NCI-H1417 (cell line): ENCODE results near the gene RASA3.
A peak's percentile ranks its signal among the peaks of the same experiment; 100 is the strongest.

Experiments
- DNase-seq, 3 experiments: peaks; one replicate each; lab custom pipeline; 2025; lab: John Stamatoyannopoulos, UW

The RASA3 gene

GRCh38 chr13:113935001-113935844 lies 197.2 kb downstream of the RASA3 start:
- DNase-seq = peak; percentile 25 to 85 (median 74)

- no peak for DNase-seq
These were observed 197.8 kb downstream of the RASA3 start for GRCh38 chr13:113934576-113934975.

- DNase-seq = no peak
These were observed 198.5 kb downstream of the RASA3 start for GRCh38 chr13:113933901-113934300.

GRCh38 chr13:113931841-113932459 lies 200.5 kb downstream of the RASA3 start:
- no peak for DNase-seq

GRCh38 chr13:113930671-113931637 lies 201.5 kb downstream of the RASA3 start:
- DNase-seq = no peak

GRCh38 chr13:113929628-113930615 lies 202.5 kb downstream of the RASA3 start:
- DNase-seq = no peak

- DNase-seq = no peak
These were observed 203.5 kb downstream of the RASA3 start for GRCh38 chr13:113928685-113929627.
